K562 (cell line): ENCODE measurements around the gene DSC1. TPM values are rescaled to one million over a fixed set of nuclear protein-coding genes. Genes with fewer than 3 reads are reported as not detected.

Experiments
- BRCA1 ChIP-seq, 2 experiments: fragments of 450-650 bp in 1 of 2; sonication (generic) in 1 of 2; formaldehyde crosslinking in 1 of 2; IDR thresholded peaks; 2 replicates each; pipeline versions ENCODE4 v1.5.0 to v1.6.1; 2017 to 2020; ENCODE audit warnings: mild to moderate bottlenecking in 1 of 2, missing genetic modification reagents in 1 of 2
- ETV6 ChIP-seq, 3 experiments: fragments of 150-350 bp in 1 of 3; sonication (generic) in 1 of 3; formaldehyde crosslinking in 1 of 3; IDR thresholded peaks; 2 replicates each; pipeline versions ENCODE4 v1.6.1 to v1.8.0; 2014 to 2022; ENCODE audit warnings: borderline replicate concordance in 2 of 3, low read depth in 2 of 3, antibody characterized with exemption in 1 of 3, low read length in 1 of 3, mild to moderate bottlenecking in 1 of 3, missing genetic modification reagents in 1 of 3
- HNRNPH1 ChIP-seq: fragments of 200-400 bp; formaldehyde crosslinking; optimal IDR thresholded peaks from 2 replicates; pipeline ENCODE3; 2017; ENCODE audit warnings: low read depth, mild to moderate bottlenecking, low read length, moderate library complexity
- MAFG ChIP-seq: fragments of 450-650 bp; conservative IDR thresholded peaks from 2 replicates; pipeline ENCODE4 v1.6.1; 2016; ENCODE audit warnings: missing genetic modification characterization, missing compliant biosample characterization
- MTA1 ChIP-seq: fragments of 450-650 bp; IDR thresholded peaks from 2 replicates; pipeline ENCODE4 v1.6.1; 2017; ENCODE audit warnings: borderline replicate concordance
- SMARCB1 ChIP-seq: IDR thresholded peaks from 2 replicates; pipeline ENCODE4 v1.6.1; 2011; ENCODE audit warnings: improper control_type of control experiment, low read depth; ENCODE audit not compliant: insufficient read length
- TBL1XR1 ChIP-seq, 2 experiments: IDR thresholded peaks; 2 replicates each; pipeline ENCODE4 v1.6.1; 2012; ENCODE audit warnings: improper control_type of control experiment in 2 of 2, low read length in 2 of 2, mild to moderate bottlenecking in 1 of 2
- ZNF140 ChIP-seq: fragments of 250-450 bp; sonication (Bioruptor Pico); IDR thresholded peaks from 2 replicates; pipeline ENCODE4 v1.8.0; 2021; ENCODE audit warnings: moderate library complexity, mild to moderate bottlenecking, inconsistent platforms
- ZNF717 ChIP-seq: fragments of 250-450 bp; sonication (Bioruptor Pico); IDR thresholded peaks from 2 replicates; pipeline ENCODE4 v1.5.0; 2021
- polyA plus RNA-seq, 8 experiments: library from polyadenylated mRNA; depleted of rRNA in 4 of 8; stranded (reverse) in 5 of 8; unstranded in 3 of 8; fragments of >200 nt; fragmentation: Nextera tagmentation in 2 of 8; fragmentation: Illumina TruSeq in 1 of 8; extraction: Ambion mirVana in 2 of 8; extraction: Trizol in 1 of 8; gene quantifications; 2 replicates each; pipeline versions ENCODE4 v1.2.1 to v1.2.3, GENCODE V29; 2011 to 2014; ENCODE audit warnings: inconsistent platforms in 1 of 8, missing spikeins in 1 of 8
- total RNA-seq, 7 experiments: library from RNA; depleted of rRNA in 6 of 7; stranded (reverse); fragments of >200 nt in 6 of 7; fragmentation: Illumina TruSeq in 2 of 7; extraction: Trizol in 2 of 7; gene quantifications; 2 replicates each; pipeline versions ENCODE4 v1.2.1 to v1.2.3, GENCODE V29; 2011 to 2021; ENCODE audit warnings: low replicate concordance in 1 of 7
- TF ChIP-seq, protein P1 (sequence below): fragments of 450-650 bp; formaldehyde crosslinking; IDR thresholded peaks from 2 replicates; pipeline ENCODE4 v1.4.0; 2022; ENCODE audit warnings: mild to moderate bottlenecking, moderate library complexity
- TF ChIP-seq, protein P2 (sequence below), 2 experiments: fragments of 250-450 bp in 1 of 2; fragments of 450-650 bp in 1 of 2; sonication (Bioruptor Pico) in 1 of 2; IDR thresholded peaks; 2 replicates each; pipeline versions ENCODE4 v1.6.1 to v1.8.0; 2016 to 2021; ENCODE audit warnings: mild to moderate bottlenecking in 2 of 2, moderate library complexity in 2 of 2, missing compliant biosample characterization in 1 of 2, missing genetic modification characterization in 1 of 2
- TF ChIP-seq, protein P3 (sequence below): fragments of 450-650 bp; formaldehyde crosslinking; IDR thresholded peaks from 2 replicates; pipeline ENCODE4 v1.4.0; 2020; ENCODE audit warnings: mild to moderate bottlenecking, mixed read lengths
- TF ChIP-seq, protein P4 (sequence below): sonication (generic); formaldehyde crosslinking; IDR thresholded peaks from 2 replicates; pipeline ENCODE4 v1.8.0; 2022; ENCODE audit warnings: missing genetic modification reagents, mild to moderate bottlenecking, borderline replicate concordance
- TF ChIP-seq, protein P5 (sequence below), 2 experiments: fragments of 450-650 bp in 1 of 2; sonication (generic) in 1 of 2; formaldehyde crosslinking in 1 of 2; IDR thresholded peaks in 1 of 2; conservative IDR thresholded peaks in 1 of 2; 2 replicates each; pipeline versions ENCODE4 v1.6.1 to v1.8.1; 2016 to 2023; ENCODE audit warnings: mild to moderate bottlenecking in 2 of 2, moderate library complexity in 2 of 2, inconsistent platforms in 1 of 2, missing genetic modification reagents in 1 of 2

The DSC1 gene
- total and polyA plus RNA-seq, 9 of the 15 experiments (the other 6 are each of a cell fraction or from before 2014, with no cell fraction given) = 0.04 to 0.07 (median 0.05) TPM; not detected in 4

DNA sequence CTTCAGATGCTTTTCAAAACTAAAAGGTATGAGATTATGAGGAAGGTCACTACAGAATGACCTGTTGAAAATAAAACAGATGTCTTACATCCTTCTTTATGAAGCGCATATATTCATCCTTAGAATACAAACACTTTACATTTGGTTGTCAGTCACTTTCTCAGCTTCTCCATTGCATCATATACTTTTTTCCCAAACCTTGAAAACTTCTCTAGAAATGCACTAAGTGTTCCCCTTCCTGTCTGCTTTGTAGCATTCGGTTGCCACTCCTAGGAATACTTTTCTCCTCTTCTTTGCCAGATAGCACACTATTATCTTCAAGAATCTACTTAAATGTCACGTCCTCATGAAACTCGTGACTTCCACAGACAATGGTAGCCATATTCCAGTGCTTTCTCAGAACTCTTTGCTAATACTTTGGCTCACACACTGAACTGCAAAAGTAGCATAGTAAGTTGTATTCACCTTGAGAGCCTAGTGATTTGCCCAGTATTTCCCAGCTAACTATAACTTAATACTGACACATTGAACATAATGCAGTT lies 27.6 kb downstream of the DSC1 start (continued):
- TF ChIP-seq ETV6 (IDR thresholded peaks at IDR 0.05; ENCODE audit: borderline replicate concordance in 1 of 2, low read depth in 2 of 2, low read length in 1 of 2) (no peak), ETV6 (CRISPR knock-in tag; IDR thresholded peaks at IDR 0.05; ENCODE audit: borderline replicate concordance) (no peak), TBL1XR1 (IDR thresholded peaks at IDR 0.05; ENCODE audit: low read length in 2 of 2) (no peak), BRCA1 (IDR thresholded peaks at IDR 0.05) (no peak), BRCA1 (CRISPR knock-in tag; IDR thresholded peaks at IDR 0.05) (no peak), ZNF717 (CRISPR knock-in tag) (no peak), SMARCB1 (no peak), MAFG (tag) (no peak), ZNF140 (CRISPR knock-in tag) (no peak), MTA1 (no peak), HNRNPH1 (no peak)
- TF ChIP-seq, protein P1, sequence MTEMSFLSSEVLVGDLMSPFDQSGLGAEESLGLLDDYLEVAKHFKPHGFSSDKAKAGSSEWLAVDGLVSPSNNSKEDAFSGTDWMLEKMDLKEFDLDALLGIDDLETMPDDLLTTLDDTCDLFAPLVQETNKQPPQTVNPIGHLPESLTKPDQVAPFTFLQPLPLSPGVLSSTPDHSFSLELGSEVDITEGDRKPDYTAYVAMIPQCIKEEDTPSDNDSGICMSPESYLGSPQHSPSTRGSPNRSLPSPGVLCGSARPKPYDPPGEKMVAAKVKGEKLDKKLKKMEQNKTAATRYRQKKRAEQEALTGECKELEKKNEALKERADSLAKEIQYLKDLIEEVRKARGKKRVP (CRISPR knock-in tag) = 0 out of 2 replicates have a peak, but pooled peaks have one; percentile 29
- TF ChIP-seq, protein P2, sequence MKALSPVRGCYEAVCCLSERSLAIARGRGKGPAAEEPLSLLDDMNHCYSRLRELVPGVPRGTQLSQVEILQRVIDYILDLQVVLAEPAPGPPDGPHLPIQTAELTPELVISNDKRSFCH (CRISPR knock-in tag; IDR thresholded peaks at IDR 0.05) = no peak
- TF ChIP-seq, protein P2 (tag; IDR thresholded peaks at IDR 0.05) = peak; percentile 56; the same call in 1 of the 2 replicates
- TF ChIP-seq, protein P3, sequence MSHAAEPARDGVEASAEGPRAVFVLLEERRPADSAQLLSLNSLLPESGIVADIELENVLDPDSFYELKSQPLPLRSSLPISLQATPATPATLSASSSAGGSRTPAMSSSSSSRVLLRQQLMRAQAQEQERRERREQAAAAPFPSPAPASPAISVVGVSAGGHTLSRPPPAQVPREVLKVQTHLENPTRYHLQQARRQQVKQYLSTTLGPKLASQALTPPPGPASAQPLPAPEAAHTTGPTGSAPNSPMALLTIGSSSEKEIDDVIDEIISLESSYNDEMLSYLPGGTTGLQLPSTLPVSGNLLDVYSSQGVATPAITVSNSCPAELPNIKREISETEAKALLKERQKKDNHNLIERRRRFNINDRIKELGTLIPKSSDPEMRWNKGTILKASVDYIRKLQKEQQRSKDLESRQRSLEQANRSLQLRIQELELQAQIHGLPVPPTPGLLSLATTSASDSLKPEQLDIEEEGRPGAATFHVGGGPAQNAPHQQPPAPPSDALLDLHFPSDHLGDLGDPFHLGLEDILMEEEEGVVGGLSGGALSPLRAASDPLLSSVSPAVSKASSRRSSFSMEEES (CRISPR knock-in tag) = peak; percentile 56; the same call in 1 of the 2 replicates
- TF ChIP-seq, protein P4, sequence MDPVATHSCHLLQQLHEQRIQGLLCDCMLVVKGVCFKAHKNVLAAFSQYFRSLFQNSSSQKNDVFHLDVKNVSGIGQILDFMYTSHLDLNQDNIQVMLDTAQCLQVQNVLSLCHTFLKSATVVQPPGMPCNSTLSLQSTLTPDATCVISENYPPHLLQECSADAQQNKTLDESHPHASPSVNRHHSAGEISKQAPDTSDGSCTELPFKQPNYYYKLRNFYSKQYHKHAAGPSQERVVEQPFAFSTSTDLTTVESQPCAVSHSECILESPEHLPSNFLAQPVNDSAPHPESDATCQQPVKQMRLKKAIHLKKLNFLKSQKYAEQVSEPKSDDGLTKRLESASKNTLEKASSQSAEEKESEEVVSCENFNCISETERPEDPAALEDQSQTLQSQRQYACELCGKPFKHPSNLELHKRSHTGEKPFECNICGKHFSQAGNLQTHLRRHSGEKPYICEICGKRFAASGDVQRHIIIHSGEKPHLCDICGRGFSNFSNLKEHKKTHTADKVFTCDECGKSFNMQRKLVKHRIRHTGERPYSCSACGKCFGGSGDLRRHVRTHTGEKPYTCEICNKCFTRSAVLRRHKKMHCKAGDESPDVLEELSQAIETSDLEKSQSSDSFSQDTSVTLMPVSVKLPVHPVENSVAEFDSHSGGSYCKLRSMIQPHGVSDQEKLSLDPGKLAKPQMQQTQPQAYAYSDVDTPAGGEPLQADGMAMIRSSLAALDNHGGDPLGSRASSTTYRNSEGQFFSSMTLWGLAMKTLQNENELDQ = no peak
- TF ChIP-seq, protein P5, sequence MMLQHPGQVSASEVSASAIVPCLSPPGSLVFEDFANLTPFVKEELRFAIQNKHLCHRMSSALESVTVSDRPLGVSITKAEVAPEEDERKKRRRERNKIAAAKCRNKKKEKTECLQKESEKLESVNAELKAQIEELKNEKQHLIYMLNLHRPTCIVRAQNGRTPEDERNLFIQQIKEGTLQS (IDR thresholded peaks at IDR 0.05) = peak; percentile 33; the same call in 1 of the 2 replicates
- TF ChIP-seq, protein P5 (CRISPR knock-in tag; conservative IDR thresholded peaks at IDR 0.05) = no peak
